Aorta (tissue), 5 donors: ENCODE measurements around the gene GAB3. TPM values are rescaled to one million over a fixed set of nuclear protein-coding genes. Genes with fewer than 3 reads are reported as not detected.
"Not testable (repeated sequence)": the region's sequence is repeated elsewhere in the genome, so short reads cannot be mapped to it uniquely, and the experiment has no call there.

Experiments used
- ATAC-seq: fragments of 200-7000 bp; cut with Tn5 transposase; one replicate; pipeline ENCODE4 v1.9.1; 2022; ENCODE audit warnings: moderate library complexity; ENCODE audit not compliant: low FRiP score
- DNase-seq, 2 donors: peaks; one replicate each; pipeline ENCODE4 v3.0.0-alpha.2; 2020
- H3K27ac ChIP-seq, 2 donors: one replicate each; pipeline ENCODE4 v1.5.1; 2013; ENCODE audit warnings: low read length in 2 of 2, mild to moderate bottlenecking in 2 of 2, moderate library complexity in 2 of 2, control low read depth in 1 of 2, inconsistent platforms in 1 of 2, low read depth in 1 of 2
- H3K27me3 ChIP-seq, 2 donors: one replicate each; pipeline ENCODE4 v1.6.1; 2013; ENCODE audit warnings: control low read depth in 1 of 2, low read length in 1 of 2, mild to moderate bottlenecking in 1 of 2, moderate library complexity in 1 of 2; ENCODE audit not compliant: insufficient read depth in 2 of 2, control insufficient read depth in 1 of 2
- H3K36me3 ChIP-seq, 2 donors: one replicate each; pipeline ENCODE4 v1.6.1; 2013; ENCODE audit warnings: control low read depth in 1 of 2, low read length in 1 of 2, mild to moderate bottlenecking in 1 of 2; ENCODE audit not compliant: insufficient read depth in 2 of 2, control insufficient read depth in 1 of 2
- H3K4me1 ChIP-seq, 2 donors: one replicate each; pipeline ENCODE4 v1.6.1; 2013; ENCODE audit warnings: low read length in 2 of 2, control low read depth in 1 of 2, mild to moderate bottlenecking in 1 of 2, moderate library complexity in 1 of 2; ENCODE audit not compliant: insufficient read depth in 2 of 2, control insufficient read depth in 1 of 2
- H3K4me3 ChIP-seq, 2 donors: one replicate each; pipeline ENCODE4 v1.5.1; 2013; ENCODE audit warnings: low read length in 2 of 2, control low read depth in 1 of 2, mild to moderate bottlenecking in 1 of 2
- H3K9me3 ChIP-seq: one replicate; pipeline ENCODE4 v1.6.1; 2013; ENCODE audit warnings: mild to moderate bottlenecking, low read length; ENCODE audit not compliant: control insufficient read depth
- WGBS, 2 donors: extraction: QIAGEN DNeasy Blood & Tissue Kit; methylation state at CpG; one replicate each; pipeline ENCODE4 v1.1.7; 2013; 5-methylcytosine and 5-hydroxymethylcytosine counted together
- intact Hi-C, 2 donors: fragments of 100-400 bp; cut with DNase I; formaldehyde crosslinking; loops; one replicate each; pipeline versions ENCODE4 v1.14.2 to v1.15.0; 2022
- polyA plus RNA-seq, 2 donors: library from polyadenylated mRNA; stranded (reverse); fragments of 200-250 nt; gene quantifications; one replicate each; pipeline ENCODE4 v1.2.3, GENCODE V29; 2013
- total RNA-seq, 2 donors: library from RNA; stranded (reverse); fragmentation: NEBNext Ultra II Directional; extraction: Animal tissue kit (Norgen Biotek cat#: 25700); gene quantifications; one replicate each; pipeline ENCODE4 v1.2.1, GENCODE V29; 2021
- donor health status: healthy with polysubstance abuse.
- donor health status: Bipolar disorder and iron deficiency.
- donor health status: DM: no; HTN: no; CAD: no.
- donor health status: DM: no; HTN: no; CAD: no.
- donor health status: DM: yes; HTN: yes; CAD: no.

Gene GAB3
- total and polyA plus RNA-seq, 4 donors = 1.6 to 12.8 (median 4.6) TPM

DNA sequence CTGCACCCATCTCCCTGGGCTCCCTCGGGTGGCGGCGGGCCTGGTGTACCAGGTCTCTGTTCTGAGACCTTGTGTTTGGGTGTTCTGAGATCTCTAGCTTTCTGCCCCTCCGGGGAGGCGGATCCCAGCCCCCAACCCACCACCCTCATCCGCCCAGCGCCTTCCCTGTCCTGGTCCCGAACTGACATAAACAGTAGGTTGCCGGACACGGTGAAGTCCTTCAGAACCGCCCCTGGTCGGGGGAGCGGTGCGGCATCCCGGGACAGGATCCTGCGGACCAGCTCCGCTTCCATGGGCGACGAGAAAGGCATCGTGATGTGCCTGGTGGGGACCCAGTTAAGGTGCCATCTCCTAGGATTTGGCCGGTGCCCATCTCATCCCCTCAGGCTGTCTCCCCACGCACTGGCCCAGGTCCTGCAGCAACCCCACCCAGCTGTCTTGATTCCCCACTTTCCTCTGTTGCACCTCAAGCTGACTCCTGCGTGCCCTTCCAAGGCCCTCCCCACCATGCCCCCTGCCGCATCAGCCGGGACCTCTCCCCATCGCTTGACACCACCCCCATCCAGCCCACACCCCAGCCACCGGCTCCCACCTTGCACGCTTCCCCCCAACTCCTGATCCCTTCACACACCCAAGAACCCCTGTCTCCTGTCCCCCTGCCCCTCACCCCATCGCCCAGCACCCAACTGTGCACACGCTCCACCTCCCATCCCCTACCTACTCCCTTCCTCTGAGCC, 98.4 kb downstream of the GAB3 start:
- H3K27me3 ChIP-seq = no peaks in the 10 kb centered on the region
- WGBS, 2 donors = 86 to 93% methylated on average over 30 of the region's 30 CpGs
- no peaks in the 10 kb centered on the region for H3K36me3 ChIP-seq
- no peaks in the 10 kb centered on the region for H3K4me1 ChIP-seq
- ATAC-seq = no peak
- intact Hi-C loops = no loop called here
- DNase-seq = no peak
- no peak overlapping the region for H3K4me3 ChIP-seq
- H3K27ac ChIP-seq = no peak overlapping the region
- H3K9me3 ChIP-seq = no peaks in the 10 kb centered on the region

- ATAC-seq (no peak), DNase-seq (peak in 1 of 2 donors; percentile 60)
- intact Hi-C loops = no loop called here
- no peaks in the 10 kb centered on the region for H3K9me3 ChIP-seq
- no peaks in the 10 kb centered on the region for H3K27me3 ChIP-seq
- no peaks in the 10 kb centered on the region for H3K4me1 ChIP-seq
- 43 to 69% methylated on average over 13 of the region's 13 CpGs for WGBS, 2 donors
- H3K36me3 ChIP-seq = no peaks in the 10 kb centered on the region
- H3K4me3 ChIP-seq = no peak overlapping the region
- no peak overlapping the region for H3K27ac ChIP-seq
Observed at GRCh38 chrX:154650221-154650510, 100.7 kb downstream of the GAB3 start.

GRCh38 chrX:154649503-154650220, 101.2 kb downstream of the GAB3 start:
- ATAC-seq = no peak
- Histone ChIP-seq H3K27me3 (no peaks in the 10 kb centered on the region), H3K9me3 (no peaks in the 10 kb centered on the region), H3K4me3 (no peak overlapping the region), H3K4me1 (no peaks in the 10 kb centered on the region), H3K27ac (no peak overlapping the region), H3K36me3 (no peaks in the 10 kb centered on the region)
- intact Hi-C loops = no loop called here
- DNase-seq = peak in 1 of 2 donors; percentile 61
- WGBS, 2 donors = 78 to 84% methylated on average over 23 of the region's 23 CpGs

DNA sequence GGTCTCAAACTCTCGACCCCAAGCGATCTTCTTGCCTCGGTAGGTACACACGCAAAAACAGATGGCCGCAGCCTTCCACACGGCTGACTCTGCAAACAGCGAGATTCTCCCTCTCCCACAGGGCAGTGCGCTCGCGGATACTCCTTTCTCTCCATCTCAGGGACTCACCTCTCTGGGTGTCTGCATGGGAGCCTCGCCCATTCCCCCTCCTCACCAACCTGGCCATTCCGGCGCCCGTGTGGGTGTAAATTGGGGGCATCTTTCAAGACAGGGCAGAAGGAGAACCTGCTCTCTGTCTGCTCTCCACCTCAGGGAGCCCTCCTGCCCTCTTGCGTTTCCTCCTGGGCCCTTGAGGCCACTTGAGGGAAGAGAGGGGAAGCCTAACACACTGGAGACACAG, 101.9 kb downstream of the GAB3 start:
- H3K4me3 ChIP-seq = no peak overlapping the region
- H3K27ac ChIP-seq = no peak overlapping the region
- ATAC-seq (no peak), DNase-seq (peak in 1 of 2 donors; percentile 53)
- intact Hi-C loops = no loop called here
- no peaks in the 10 kb centered on the region for H3K36me3 ChIP-seq
- 85 to 91% methylated on average over 15 of the region's 15 CpGs for WGBS, 2 donors
- no peaks in the 10 kb centered on the region for H3K27me3 ChIP-seq
- H3K4me1 ChIP-seq = no peaks in the 10 kb centered on the region
- no peaks in the 10 kb centered on the region for H3K9me3 ChIP-seq

GRCh38 chrX:154645745-154646378, 105.0 kb downstream of the GAB3 start:
- no CpG with 5 or more reads among the region's 24 CpGs for WGBS, 2 donors
- H3K4me1 ChIP-seq, H3K36me3 ChIP-seq, H3K9me3 ChIP-seq, ATAC-seq, intact Hi-C loops, H3K27ac ChIP-seq, H3K4me3 ChIP-seq, H3K27me3 ChIP-seq, DNase-seq: not testable (repeated sequence)

DNA sequence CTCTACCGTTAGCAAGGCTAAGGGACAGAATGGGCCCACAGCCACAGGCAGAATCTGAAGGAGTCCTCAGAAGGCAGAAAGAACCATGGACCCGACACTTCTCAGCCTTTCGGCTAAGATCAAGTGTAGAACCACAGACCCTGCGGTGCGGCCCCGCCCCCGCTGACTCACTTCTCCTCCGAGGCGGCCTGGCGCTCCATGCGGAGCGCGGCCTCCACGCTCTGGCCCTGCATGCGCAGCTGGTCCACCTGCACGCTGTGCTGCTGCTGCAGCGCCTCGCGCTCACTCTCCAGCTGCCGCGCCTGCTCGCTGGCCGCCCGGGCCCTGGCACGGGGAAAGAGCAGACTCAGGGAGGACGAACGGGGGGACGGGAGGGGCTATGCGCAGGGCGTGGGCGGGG, 107.2 kb downstream of the GAB3 start:
- ATAC-seq, DNase-seq, intact Hi-C loops, H3K9me3 ChIP-seq, H3K4me1 ChIP-seq, H3K27me3 ChIP-seq, H3K27ac ChIP-seq, H3K36me3 ChIP-seq, H3K4me3 ChIP-seq: not testable (repeated sequence)
- WGBS, 2 donors = no CpG with 5 or more reads among the region's 31 CpGs

GRCh38 chrX:154641740-154642139, 109.1 kb downstream of the GAB3 start:
- intact Hi-C loops, H3K9me3 ChIP-seq, H3K27me3 ChIP-seq, ATAC-seq, H3K27ac ChIP-seq, H3K36me3 ChIP-seq, DNase-seq, H3K4me3 ChIP-seq, H3K4me1 ChIP-seq: not testable (repeated sequence)
- no CpG with 5 or more reads among the region's 10 CpGs for WGBS, 2 donors

GRCh38 chrX:154633661-154634060, 117.2 kb downstream of the GAB3 start:
- H3K27me3 ChIP-seq, intact Hi-C loops, H3K4me1 ChIP-seq, H3K4me3 ChIP-seq, DNase-seq, H3K27ac ChIP-seq, ATAC-seq, H3K36me3 ChIP-seq, H3K9me3 ChIP-seq: not testable (repeated sequence)
- no CpG with 5 or more reads among the region's 11 CpGs for WGBS, 2 donors

DNA sequence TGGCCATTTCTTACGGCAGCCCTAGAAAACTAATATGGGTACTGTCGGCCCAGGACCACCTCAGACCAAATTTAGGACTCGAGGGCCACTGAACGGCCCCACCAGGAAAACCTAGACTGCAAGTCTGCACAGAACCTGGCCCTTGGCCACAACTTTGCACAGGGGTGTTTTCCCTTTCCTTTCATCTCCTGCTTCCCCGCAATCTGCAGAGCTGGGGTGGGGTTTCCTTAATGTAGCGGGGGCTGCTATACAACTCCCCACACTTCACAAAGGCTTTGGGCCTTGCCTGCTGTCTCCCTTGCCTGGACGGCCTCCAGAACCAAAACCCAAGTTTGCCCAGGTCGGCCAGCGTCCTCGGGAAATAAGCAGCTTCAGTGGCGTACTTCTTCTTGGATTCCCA, 119.9 kb downstream of the GAB3 start:
- not testable (repeated sequence) for H3K4me3 ChIP-seq

More for the DNA sequence above, 119.9 kb downstream of the GAB3 start:
- intact Hi-C loops, H3K9me3 ChIP-seq, H3K36me3 ChIP-seq, DNase-seq, H3K27me3 ChIP-seq, ATAC-seq, H3K27ac ChIP-seq, H3K4me1 ChIP-seq: not testable (repeated sequence)
- no CpG with 5 or more reads among the region's 11 CpGs for WGBS, 2 donors
